ENCODE results near the gene ATP9A.

The ATP9A gene

GRCh38 chr20:51702556-51702955, 65.6 kb downstream of the ATP9A start:
- H3K4me1 ChIP-seq (ENCODE audit: control insufficient read depth, low read length): no peaks in the 10 kb centered on the region
- no peaks in the 10 kb centered on the region for H3F3A ChIP-seq (ENCODE audit: control insufficient read depth, insufficient read depth)
- H3K27me3 ChIP-seq (ENCODE audit: control insufficient read depth, low read length): peaks cover 24% of the 10 kb centered on the region
- H3K4me3 ChIP-seq (ENCODE audit: low read length): no peak overlapping the region
- H4K20me1 ChIP-seq (ENCODE audit: control insufficient read depth, insufficient read depth, low read depth, low read length): no peaks in the 10 kb centered on the region
- H3K27ac ChIP-seq (ENCODE audit: low read depth, low read length): no peak overlapping the region
- no peaks in the 10 kb centered on the region for H3K9me3 ChIP-seq (ENCODE audit: control insufficient read depth, insufficient read depth, low read length)
- no peak overlapping the region for H3K4me2 ChIP-seq (ENCODE audit: low read length)
- no peaks in the 10 kb centered on the region for H3K79me2 ChIP-seq (ENCODE audit: control insufficient read depth, low read length)
- TF ChIP-seq CTCF (IDR thresholded peaks at IDR 0.05; ENCODE audit: low read depth, low read length, poor library complexity, severe bottlenecking) (no peak), EZH2phosphoT487 (IDR thresholded peaks at IDR 0.05; ENCODE audit: borderline replicate concordance, low read length) (no peak)
- H3K9me2 ChIP-seq (replicated peaks; ENCODE audit: control insufficient read depth, low read length): no peaks in the 10 kb centered on the region
- H3K36me3 ChIP-seq (ENCODE audit: control insufficient read depth, low read length): no peaks in the 10 kb centered on the region

GRCh38 chr20:51700809-51701285, 67.3 kb downstream of the ATP9A start:
- Histone ChIP-seq H3K9me2 (replicated peaks; ENCODE audit: control insufficient read depth, low read length) (no peaks in the 10 kb centered on the region), H3K27ac (ENCODE audit: low read depth, low read length) (no peak overlapping the region), H3K79me2 (ENCODE audit: control insufficient read depth, low read length) (no peaks in the 10 kb centered on the region), H4K20me1 (ENCODE audit: control insufficient read depth, insufficient read depth, low read depth, low read length) (no peaks in the 10 kb centered on the region), H3K9me3 (ENCODE audit: control insufficient read depth, insufficient read depth, low read length) (no peaks in the 10 kb centered on the region), H3K4me2 (ENCODE audit: low read length) (no peak overlapping the region), H3F3A (ENCODE audit: control insufficient read depth, insufficient read depth) (no peaks in the 10 kb centered on the region), H3K27me3 (ENCODE audit: control insufficient read depth, low read length) (peaks cover 26% of the 10 kb centered on the region), H3K4me1 (ENCODE audit: control insufficient read depth, low read length) (no peaks in the 10 kb centered on the region), H3K4me3 (ENCODE audit: low read length) (no peak overlapping the region), H3K36me3 (ENCODE audit: control insufficient read depth, low read length) (no peaks in the 10 kb centered on the region)
- no peak for TF ChIP-seq EZH2phosphoT487 (IDR thresholded peaks at IDR 0.05; ENCODE audit: borderline replicate concordance, low read length)
- TF ChIP-seq CTCF (IDR thresholded peaks at IDR 0.05; ENCODE audit: low read depth, low read length, poor library complexity, severe bottlenecking): peak; percentile 67

GRCh38 chr20:51698252-51698651, 69.9 kb downstream of the ATP9A start:
- no peaks in the 10 kb centered on the region for H3K9me2 ChIP-seq (replicated peaks; ENCODE audit: control insufficient read depth, low read length)
- H3F3A ChIP-seq (ENCODE audit: control insufficient read depth, insufficient read depth): no peaks in the 10 kb centered on the region
- H4K20me1 ChIP-seq (ENCODE audit: control insufficient read depth, insufficient read depth, low read depth, low read length): no peaks in the 10 kb centered on the region
- no peak overlapping the region for H3K27ac ChIP-seq (ENCODE audit: low read depth, low read length)
- no peaks in the 10 kb centered on the region for H3K9me3 ChIP-seq (ENCODE audit: control insufficient read depth, insufficient read depth, low read length)
- H3K4me1 ChIP-seq (ENCODE audit: control insufficient read depth, low read length): no peaks in the 10 kb centered on the region
- peaks cover 22% of the 10 kb centered on the region for H3K27me3 ChIP-seq (ENCODE audit: control insufficient read depth, low read length)
- no peaks in the 10 kb centered on the region for H3K79me2 ChIP-seq (ENCODE audit: control insufficient read depth, low read length)
- no peaks in the 10 kb centered on the region for H3K36me3 ChIP-seq (ENCODE audit: control insufficient read depth, low read length)
- no peak overlapping the region for H3K4me2 ChIP-seq (ENCODE audit: low read length)
- TF ChIP-seq CTCF (IDR thresholded peaks at IDR 0.05; ENCODE audit: low read depth, low read length, poor library complexity, severe bottlenecking) (no peak), EZH2phosphoT487 (IDR thresholded peaks at IDR 0.05; ENCODE audit: borderline replicate concordance, low read length) (no peak)
- no peak overlapping the region for H3K4me3 ChIP-seq (ENCODE audit: low read length)

Data from DOHH2 (cell line).